ENCODE measurements around the gene ALDH1L1.

ALDH1L1 gene

GRCh38 chr3:126161309-126161708 lies 19.1 kb downstream of the ALDH1L1 start:
- DNase-seq (ENCODE audit: low read depth) = no peak
- no peak for TF ChIP-seq CTCF (IDR thresholded peaks at IDR 0.05; ENCODE audit: low read length, missing control alignments)
- H3K4me3 ChIP-seq (replicated peaks; ENCODE audit: low read depth, low read length) = no peak overlapping the region

GRCh38 chr3:126160243-126161210 lies 19.9 kb downstream of the ALDH1L1 start:
- no peak for DNase-seq (ENCODE audit: low read depth)
- no peak overlapping the region for H3K4me3 ChIP-seq (replicated peaks; ENCODE audit: low read depth, low read length)
- no peak for TF ChIP-seq CTCF (IDR thresholded peaks at IDR 0.05; ENCODE audit: low read length, missing control alignments)

GRCh38 chr3:126159476-126159875 lies 20.9 kb downstream of the ALDH1L1 start:
- no peak for TF ChIP-seq CTCF (IDR thresholded peaks at IDR 0.05; ENCODE audit: low read length, missing control alignments)
- no peak for DNase-seq (ENCODE audit: low read depth)
- H3K4me3 ChIP-seq (replicated peaks; ENCODE audit: low read depth, low read length) = no peak overlapping the region

GRCh38 chr3:126158912-126159454 lies 21.4 kb downstream of the ALDH1L1 start:
- TF ChIP-seq CTCF (IDR thresholded peaks at IDR 0.05; ENCODE audit: low read length, missing control alignments) = no peak
- no peak overlapping the region for H3K4me3 ChIP-seq (replicated peaks; ENCODE audit: low read depth, low read length)
- no peak for DNase-seq (ENCODE audit: low read depth)

GRCh38 chr3:126158016-126158911 lies 22.1 kb downstream of the ALDH1L1 start:
- TF ChIP-seq CTCF (IDR thresholded peaks at IDR 0.05; ENCODE audit: low read length, missing control alignments) = no peak
- no peak for DNase-seq (ENCODE audit: low read depth)
- no peak overlapping the region for H3K4me3 ChIP-seq (replicated peaks; ENCODE audit: low read depth, low read length)

GRCh38 chr3:126157083-126157768 lies 23.2 kb downstream of the ALDH1L1 start:
- no peak overlapping the region for H3K4me3 ChIP-seq (replicated peaks; ENCODE audit: low read depth, low read length)
- no peak for TF ChIP-seq CTCF (IDR thresholded peaks at IDR 0.05; ENCODE audit: low read length, missing control alignments)

More at GRCh38 chr3:126157083-126157768, 23.2 kb downstream of the ALDH1L1 start:
- DNase-seq (ENCODE audit: low read depth) = no peak
